Endothelial cell of umbilical vein (primary cell): Measurements from ENCODE around the gene CCDC85A. TPM values are rescaled to one million over a fixed set of nuclear protein-coding genes. Genes with fewer than 3 reads are reported as not detected.

Experiments used
- BruUV-seq: library from RNA; stranded (reverse); fragments of 400-500 nt; replicated peaks from 2 replicates; lab custom pipeline; 2021; lab: Mats Ljungman, UMichigan
- CTCF ChIA-PET: fragments of 300-600, 350-600 bp; sonication (Branson Sonifier 250); formaldehyde crosslinking; loops from one replicate; lab custom pipeline; 2021; ENCODE audit warnings: antibody characterized with exemption, inconsistent platforms; lab: Charles Lee
- POLR2A ChIA-PET: fragments of 300-600, 350-600 bp; sonication (Branson Sonifier 250); formaldehyde crosslinking; loops from one replicate; lab custom pipeline; 2021; ENCODE audit warnings: antibody characterized with exemption, inconsistent platforms; lab: Charles Lee
- DNase-seq: peaks from one replicate; pipeline ENCODE4 v3.0.0-alpha.2; 2011; ENCODE audit warnings: low read depth, low spot score
- FAIRE-seq: peaks from 2 replicates; lab custom pipeline; 2011; peaks lifted over from hg19 to GRCh38; lab: Jason Lieb, UNC
- H2AFZ ChIP-seq: 2 replicates; pipeline ENCODE4 v1.6.0; 2012; ENCODE audit warnings: low read depth, low read length, control low read depth, inconsistent platforms
- H3K27ac ChIP-seq: 2 replicates; pipeline ENCODE4 v1.5.1; 2011; ENCODE audit warnings: low read depth, mild to moderate bottlenecking, control low read depth, low read length, moderate library complexity; ENCODE audit not compliant: insufficient read depth
- H3K27me3 ChIP-seq, 2 experiments: 2 replicates each; pipeline versions ENCODE4 v1.6.0 to v1.6.1; 2011; ENCODE audit warnings: low read length in 2 of 2, mixed read lengths in 1 of 2; ENCODE audit not compliant: control insufficient read depth in 2 of 2, insufficient read depth in 2 of 2
- H3K36me3 ChIP-seq, 2 experiments: 2 replicates in 1 of 2; 3 replicates in 1 of 2; pipeline ENCODE4 v1.5.1; 2011; ENCODE audit warnings: low read length in 2 of 2, mild to moderate bottlenecking in 1 of 2, moderate library complexity in 1 of 2; ENCODE audit not compliant: control insufficient read depth in 2 of 2, insufficient read depth in 2 of 2; ENCODE audit errors: extremely low read depth in 1 of 2
- H3K4me1 ChIP-seq: 3 replicates; pipeline ENCODE4 v1.5.1; 2011; ENCODE audit warnings: mild to moderate bottlenecking, low read length; ENCODE audit not compliant: control insufficient read depth, insufficient read depth; ENCODE audit errors: extremely low read depth
- H3K4me2 ChIP-seq: 2 replicates; pipeline ENCODE4 v1.6.1; 2011; ENCODE audit warnings: low read length, control low read depth, mixed read lengths; ENCODE audit not compliant: insufficient read depth
- H3K4me3 ChIP-seq, 3 experiments: fragments of 200-600 bp in 1 of 3; sonication (generic), shearing (Covaris generic) in 1 of 3; replicated peaks in 1 of 3; 2 replicates each; pipeline ENCODE4 v1.5.1; 2011 to 2016; ENCODE audit warnings: control low read depth in 3 of 3, low read length in 3 of 3, mild to moderate bottlenecking in 2 of 3, inconsistent platforms in 1 of 3, low read depth in 1 of 3, moderate library complexity in 1 of 3; ENCODE audit not compliant: insufficient read depth in 1 of 3
- H3K79me2 ChIP-seq: 2 replicates; pipeline ENCODE4 v1.6.0; 2012; ENCODE audit warnings: low read length, inconsistent platforms; ENCODE audit not compliant: control insufficient read depth, insufficient read depth
- H3K9ac ChIP-seq: replicated peaks from 2 replicates; pipeline ENCODE3; 2011; ENCODE audit warnings: low read length, control low read depth; ENCODE audit not compliant: insufficient read depth; ENCODE audit errors: extremely low read depth
- H3K9me1 ChIP-seq: replicated peaks from 3 replicates; pipeline ENCODE4 v1.6.0; 2011; ENCODE audit warnings: mild to moderate bottlenecking, low read length; ENCODE audit not compliant: control insufficient read depth, insufficient read depth; ENCODE audit errors: extremely low read depth
- H3K9me3 ChIP-seq: replicated peaks from 2 replicates; pipeline ENCODE4 v1.5.1; 2012; ENCODE audit warnings: low read length, inconsistent platforms; ENCODE audit not compliant: control insufficient read depth, insufficient read depth
- H4K20me1 ChIP-seq: replicated peaks from 2 replicates; pipeline ENCODE3; 2011; ENCODE audit warnings: mild to moderate bottlenecking, low read length; ENCODE audit not compliant: control insufficient read depth, insufficient read depth; ENCODE audit errors: extremely low read depth
- EZH2 ChIP-seq: IDR thresholded peaks from 2 replicates; pipeline ENCODE4 v1.6.1; 2012; ENCODE audit warnings: borderline replicate concordance, low read depth, mild to moderate bottlenecking, moderate library complexity, low read length, inconsistent platforms; ENCODE audit not compliant: severe bottlenecking
- FOS ChIP-seq: IDR thresholded peaks from 2 replicates; pipeline ENCODE4 v1.6.1; 2011; ENCODE audit warnings: mild to moderate bottlenecking, low read length, moderate library complexity, borderline replicate concordance; ENCODE audit not compliant: insufficient read depth
- GATA2 ChIP-seq: IDR thresholded peaks from 2 replicates; pipeline ENCODE4 v1.7.0; 2011; ENCODE audit warnings: low read depth, mild to moderate bottlenecking, moderate library complexity, mixed read lengths, low read length; ENCODE audit not compliant: insufficient read length, insufficient read depth
- JUN ChIP-seq: IDR thresholded peaks from 2 replicates; pipeline ENCODE4 v1.6.1; 2011; ENCODE audit warnings: borderline replicate concordance, low read depth; ENCODE audit not compliant: insufficient read length, insufficient read depth
- MYC ChIP-seq: IDR thresholded peaks from one replicate; pipeline ENCODE4 v1.6.1; 2011; ENCODE audit warnings: mild to moderate bottlenecking, low read depth, low read length
- POLR2A ChIP-seq: IDR thresholded peaks from 2 replicates; pipeline ENCODE4 v1.6.1; 2012; ENCODE audit warnings: low read depth, mild to moderate bottlenecking, control low read depth, low read length
- POLR2AphosphoS5 ChIP-seq: IDR thresholded peaks from 2 replicates; pipeline ENCODE4 v1.6.1; 2012; ENCODE audit warnings: low read depth, mild to moderate bottlenecking, control low read depth, low read length, moderate library complexity; ENCODE audit not compliant: insufficient read depth
- dilution Hi-C: fragments of 300-500 bp; cut with MboI; formaldehyde crosslinking; loops from one replicate; pipeline ENCODE4 v1.15.0; 2019; ENCODE audit warnings: low sequenced_read_pairs; ENCODE audit not compliant: extremely low pct_ligation_motif_present
- intact Hi-C: fragments of 100-400 bp; cut with micrococcal nuclease; formaldehyde crosslinking; loops from one replicate; pipeline ENCODE4 v1.10.0; 2022
- polyA plus RNA-seq, 4 experiments: library from polyadenylated mRNA; depleted of rRNA in 3 of 4; stranded (reverse) in 3 of 4; unstranded in 1 of 4; fragments of >200 nt; gene quantifications; 2 replicates each; pipeline versions ENCODE4 v1.2.1 to v1.2.3, GENCODE V29; 2011 to 2012; ENCODE audit warnings: missing spikeins in 1 of 4
- total RNA-seq: library from RNA; stranded (reverse); gene quantifications from 2 replicates; pipeline ENCODE4 v1.2.3, GENCODE V29; 2021
- TF ChIP-seq, protein P1 (sequence below), 2 donors: IDR thresholded peaks; 1 replicate in 1 of 2; 2 replicates in 1 of 2; pipeline ENCODE4 v1.5.1; 2011; ENCODE audit warnings: low read length in 2 of 2, mild to moderate bottlenecking in 2 of 2, moderate library complexity in 2 of 2, control low read depth in 1 of 2, inconsistent platforms in 1 of 2, low read depth in 1 of 2; ENCODE audit not compliant: insufficient read depth in 1 of 2; ENCODE audit errors: extremely low read depth in 1 of 2
- TF ChIP-seq, protein P2 (sequence below): IDR thresholded peaks from 2 replicates; pipeline ENCODE4 v1.6.1; 2011; ENCODE audit not compliant: insufficient read depth, insufficient read length

The CCDC85A gene
- total and polyA plus RNA-seq, 2 donors (not counting 3 experiments of a cell fraction or from before 2014, with no cell fraction given) = 5.1 to 10.4 TPM

DNA sequence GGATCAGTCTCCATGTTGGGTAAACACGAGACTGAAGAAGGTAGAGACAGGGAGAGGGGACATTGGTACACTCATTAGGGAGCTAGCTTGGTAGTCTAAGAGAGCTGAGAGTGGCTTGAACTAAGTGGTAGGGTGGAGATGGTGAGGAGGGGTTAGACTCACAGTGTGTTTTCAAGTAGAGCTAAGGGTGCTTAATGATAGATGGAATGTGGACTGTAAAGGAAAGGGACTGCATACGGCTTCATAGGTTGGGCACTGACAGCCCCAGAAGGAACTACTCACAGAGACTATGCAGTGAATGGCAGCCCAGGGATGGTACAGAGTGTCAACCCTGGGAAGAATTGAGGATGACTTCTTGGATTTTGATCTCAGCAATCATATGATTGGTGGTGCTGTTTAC lies 178.1 kb downstream of the CCDC85A start:
- DNase-seq (no peak), FAIRE-seq (no peak)
- CTCF ChIA-PET = no interaction called here
- Histone ChIP-seq H3K4me2 (no peak overlapping the region), H2AFZ (no peak overlapping the region), H3K9me1 (no peaks in the 10 kb centered on the region), H3K79me2 (no peaks in the 10 kb centered on the region), H3K4me1 (no peaks in the 10 kb centered on the region), H3K9me3 (no peaks in the 10 kb centered on the region), H4K20me1 (no peaks in the 10 kb centered on the region), H3K36me3 (no peaks in the 10 kb centered on the region), H3K27me3 (no peaks in the 10 kb centered on the region), H3K4me3 (no peak overlapping the region), H3K27ac (no peak overlapping the region), H3K9ac (no peak overlapping the region)
- no TSS peak for BruUV-seq
- TF ChIP-seq POLR2AphosphoS5 (no peak), POLR2A (no peak), EZH2 (no peak), FOS (no peak), GATA2 (no peak), JUN (no peak), MYC (no peak)
- TF ChIP-seq, protein P1, sequence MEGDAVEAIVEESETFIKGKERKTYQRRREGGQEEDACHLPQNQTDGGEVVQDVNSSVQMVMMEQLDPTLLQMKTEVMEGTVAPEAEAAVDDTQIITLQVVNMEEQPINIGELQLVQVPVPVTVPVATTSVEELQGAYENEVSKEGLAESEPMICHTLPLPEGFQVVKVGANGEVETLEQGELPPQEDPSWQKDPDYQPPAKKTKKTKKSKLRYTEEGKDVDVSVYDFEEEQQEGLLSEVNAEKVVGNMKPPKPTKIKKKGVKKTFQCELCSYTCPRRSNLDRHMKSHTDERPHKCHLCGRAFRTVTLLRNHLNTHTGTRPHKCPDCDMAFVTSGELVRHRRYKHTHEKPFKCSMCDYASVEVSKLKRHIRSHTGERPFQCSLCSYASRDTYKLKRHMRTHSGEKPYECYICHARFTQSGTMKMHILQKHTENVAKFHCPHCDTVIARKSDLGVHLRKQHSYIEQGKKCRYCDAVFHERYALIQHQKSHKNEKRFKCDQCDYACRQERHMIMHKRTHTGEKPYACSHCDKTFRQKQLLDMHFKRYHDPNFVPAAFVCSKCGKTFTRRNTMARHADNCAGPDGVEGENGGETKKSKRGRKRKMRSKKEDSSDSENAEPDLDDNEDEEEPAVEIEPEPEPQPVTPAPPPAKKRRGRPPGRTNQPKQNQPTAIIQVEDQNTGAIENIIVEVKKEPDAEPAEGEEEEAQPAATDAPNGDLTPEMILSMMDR (IDR thresholded peaks at IDR 0.05; ENCODE audit: extremely low read depth in 1 of 2, insufficient read depth in 1 of 2, low read depth in 1 of 2, low read length in 2 of 2) = no peak
- TF ChIP-seq, protein P2, sequence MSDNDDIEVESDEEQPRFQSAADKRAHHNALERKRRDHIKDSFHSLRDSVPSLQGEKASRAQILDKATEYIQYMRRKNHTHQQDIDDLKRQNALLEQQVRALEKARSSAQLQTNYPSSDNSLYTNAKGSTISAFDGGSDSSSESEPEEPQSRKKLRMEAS = no peak
- intact Hi-C loops = no loop called here
- dilution Hi-C loops = no loop called here
- POLR2A ChIA-PET = no interaction called here
